Stimulated activated CD4-positive, alpha-beta T cell treated with anti-CD3 and anti-CD28 coated beads, Interleukin-15, amount 100 ng/mL, for 48 hours (primary cell): ENCODE results near the gene HDAC4.

Source experiments
- DNase-seq, 2 donors: peaks; one replicate each; pipeline ENCODE4 v3.0.0-alpha.2; 2020; ENCODE audit warnings: low read depth in 2 of 2

HDAC4 gene

DNA sequence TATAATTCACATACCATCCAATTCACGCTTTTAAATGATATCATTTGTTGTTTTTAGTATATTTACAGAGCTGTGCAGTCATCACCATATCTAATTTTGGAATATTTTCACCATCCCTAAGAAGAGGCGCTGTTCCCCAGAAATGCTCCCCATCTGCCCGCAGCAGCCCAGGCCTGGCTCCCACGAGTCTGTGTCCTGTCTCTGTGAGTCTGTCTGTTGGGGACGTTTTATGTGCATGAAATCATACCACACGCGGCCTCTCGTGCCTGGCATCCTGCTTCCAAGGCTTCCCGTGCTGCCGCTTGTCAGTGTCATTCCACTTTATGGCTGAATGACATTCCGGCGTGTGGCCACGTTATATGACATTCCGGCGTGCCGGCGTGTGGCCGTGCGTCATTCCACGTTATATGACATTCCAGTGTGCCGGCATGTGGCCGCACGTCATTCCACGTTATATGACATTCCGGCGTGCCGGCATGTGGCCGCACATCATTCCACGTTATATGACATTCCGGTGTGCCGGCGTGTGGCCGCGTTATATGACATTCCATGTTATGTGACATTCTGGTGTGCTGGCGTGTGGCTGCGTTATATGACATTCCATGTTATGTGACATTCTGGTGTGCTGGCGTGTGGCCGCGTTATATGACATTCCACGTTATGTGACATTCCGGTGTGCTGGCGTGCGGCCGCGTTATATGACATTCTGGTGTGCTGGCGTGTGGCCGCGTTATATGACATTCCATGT is 276.5 kb downstream of the HDAC4 start:
- no peak for DNase-seq

DNA sequence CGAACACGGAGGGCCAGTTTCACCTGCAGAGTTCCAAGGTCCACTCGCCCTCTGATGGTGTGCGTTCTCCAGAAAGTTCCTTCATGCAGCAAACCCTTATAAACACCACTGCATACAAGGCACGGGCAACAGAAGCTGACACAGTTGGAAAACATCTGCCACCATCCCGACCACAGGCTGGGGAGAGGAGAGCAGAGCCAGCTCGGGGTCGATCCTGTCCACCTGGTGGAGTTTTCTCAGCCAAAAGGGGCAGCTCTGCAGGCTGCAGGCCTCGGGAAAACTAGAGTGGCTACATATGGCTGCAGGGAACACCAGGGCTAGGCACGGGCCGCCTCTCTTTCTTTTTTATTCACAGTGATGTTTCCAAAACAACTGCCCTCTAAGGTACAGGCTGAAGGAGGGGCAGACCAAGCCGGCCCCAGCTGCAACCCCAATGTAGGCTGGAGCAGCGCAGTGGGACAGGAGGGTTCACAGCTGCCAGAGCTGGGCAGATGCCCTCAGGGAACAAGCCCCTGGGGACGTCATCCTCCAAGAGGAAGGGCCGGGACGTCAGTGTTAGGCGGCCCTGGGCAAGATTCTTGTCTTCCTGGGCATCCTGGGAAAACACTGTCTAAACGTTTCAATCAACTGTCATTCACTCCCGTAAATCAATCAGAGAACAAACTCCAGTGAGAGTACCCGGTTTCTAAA is 278.3 kb downstream of the HDAC4 start:
- DNase-seq = no peak

GRCh38 chr2:239121600-239122012 is 279.2 kb downstream of the HDAC4 start:
- no peak for DNase-seq

GRCh38 chr2:239120664-239121063 is 280.2 kb downstream of the HDAC4 start:
- DNase-seq = no peak

DNA sequence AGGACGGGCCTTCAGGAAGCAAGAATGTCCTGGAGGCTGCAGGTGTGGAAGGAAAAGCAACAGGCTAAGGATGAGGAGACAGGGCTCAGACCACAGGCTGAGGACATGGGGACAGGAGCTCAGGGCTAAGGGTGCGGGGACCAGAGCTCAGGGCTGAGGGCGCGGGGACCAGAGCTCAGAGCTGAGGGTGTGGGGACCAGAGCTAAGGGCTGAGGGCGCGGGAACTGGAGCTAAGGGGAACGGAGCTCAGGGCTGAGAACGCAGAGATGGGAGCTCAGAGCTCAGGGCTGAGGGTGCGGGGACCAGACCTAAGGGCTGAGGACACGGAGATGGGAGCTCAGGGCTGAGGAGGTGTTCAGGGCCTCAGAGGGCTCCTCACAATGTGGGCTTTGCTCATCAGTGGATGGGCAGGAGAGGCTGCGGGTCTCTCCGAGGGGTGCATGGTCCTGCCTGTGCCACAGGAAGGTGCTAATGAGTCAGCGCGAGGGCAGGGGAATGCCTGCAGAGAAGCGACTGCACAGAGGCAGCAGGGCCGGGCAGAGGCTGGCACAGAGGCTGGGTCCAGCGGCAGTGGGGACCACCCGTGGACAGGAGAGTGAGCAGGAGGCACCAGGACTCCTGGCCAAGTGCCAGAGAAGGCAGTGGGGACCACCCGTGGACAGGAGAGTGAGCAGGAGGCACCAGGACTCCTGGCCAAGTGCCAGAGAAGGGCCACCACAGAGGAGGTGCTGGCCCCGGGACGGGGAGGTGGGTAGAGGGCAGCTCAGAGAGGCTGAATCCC is 281.3 kb downstream of the HDAC4 start:
- DNase-seq = no peak

GRCh38 chr2:239118675-239119211 is 282.1 kb downstream of the HDAC4 start:
- no peak for DNase-seq

DNA sequence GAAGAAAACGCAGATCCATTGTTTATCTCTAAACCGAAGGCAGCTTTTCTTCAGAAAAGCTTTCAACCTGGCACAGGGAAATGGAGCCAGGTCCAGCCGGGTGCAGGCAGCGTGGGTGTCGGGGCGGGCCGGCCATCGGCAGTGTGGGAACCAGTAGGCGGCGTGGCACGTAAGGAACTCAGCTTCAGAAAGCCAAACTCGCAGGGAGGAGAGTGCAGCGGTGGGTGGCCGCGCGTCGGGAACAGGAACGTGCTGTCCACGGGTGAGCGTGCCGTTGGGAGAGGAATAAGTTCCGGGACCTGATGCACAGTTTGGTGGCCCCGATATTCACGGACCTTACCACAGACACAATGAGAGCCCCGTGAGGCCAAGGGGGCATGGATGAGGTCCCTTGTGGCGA is 282.6 kb downstream of the HDAC4 start:
- no peak for DNase-seq

DNA sequence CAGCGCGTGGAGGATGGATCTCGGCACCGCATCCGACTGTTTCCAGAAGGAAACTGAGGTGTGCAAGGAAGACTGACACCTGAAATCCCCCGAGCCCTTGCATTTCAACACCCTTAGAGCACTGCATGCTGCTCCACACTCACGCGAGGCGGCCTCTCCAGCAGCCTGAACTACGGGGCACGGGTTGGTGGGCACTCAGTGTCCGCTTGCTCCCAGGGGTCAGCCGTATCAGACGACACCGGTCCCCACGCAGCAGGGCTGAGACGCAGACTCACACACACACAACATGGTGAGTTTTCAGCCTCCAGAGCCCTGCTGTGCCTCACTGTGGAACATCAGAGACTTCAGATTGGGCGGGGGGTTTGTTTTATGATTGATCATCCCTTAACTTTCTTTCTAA is 283.0 kb downstream of the HDAC4 start:
- no peak for DNase-seq

- no peak for DNase-seq
These were observed 284.2 kb downstream of the HDAC4 start for GRCh38 chr2:239116456-239117246.

DNA sequence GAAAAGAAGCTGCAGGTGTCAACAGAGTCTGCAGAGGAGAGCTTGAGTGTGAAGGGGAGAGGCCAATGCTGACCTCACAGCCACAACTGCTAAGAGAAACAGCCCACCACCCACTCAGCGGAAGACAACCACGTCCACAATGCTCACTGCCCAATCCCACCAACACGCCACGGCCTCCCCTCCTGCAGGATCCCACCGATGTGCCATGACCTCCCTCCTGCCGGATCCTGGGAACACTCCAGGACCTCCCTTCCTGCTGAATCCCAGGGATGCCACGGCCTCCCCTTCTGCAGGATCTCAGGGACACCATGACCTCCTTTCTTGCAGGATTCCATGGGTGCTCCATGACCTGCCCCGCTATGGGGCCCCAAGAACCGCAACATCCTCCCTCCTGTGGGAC is 285.2 kb downstream of the HDAC4 start:
- no peak for DNase-seq

DNA sequence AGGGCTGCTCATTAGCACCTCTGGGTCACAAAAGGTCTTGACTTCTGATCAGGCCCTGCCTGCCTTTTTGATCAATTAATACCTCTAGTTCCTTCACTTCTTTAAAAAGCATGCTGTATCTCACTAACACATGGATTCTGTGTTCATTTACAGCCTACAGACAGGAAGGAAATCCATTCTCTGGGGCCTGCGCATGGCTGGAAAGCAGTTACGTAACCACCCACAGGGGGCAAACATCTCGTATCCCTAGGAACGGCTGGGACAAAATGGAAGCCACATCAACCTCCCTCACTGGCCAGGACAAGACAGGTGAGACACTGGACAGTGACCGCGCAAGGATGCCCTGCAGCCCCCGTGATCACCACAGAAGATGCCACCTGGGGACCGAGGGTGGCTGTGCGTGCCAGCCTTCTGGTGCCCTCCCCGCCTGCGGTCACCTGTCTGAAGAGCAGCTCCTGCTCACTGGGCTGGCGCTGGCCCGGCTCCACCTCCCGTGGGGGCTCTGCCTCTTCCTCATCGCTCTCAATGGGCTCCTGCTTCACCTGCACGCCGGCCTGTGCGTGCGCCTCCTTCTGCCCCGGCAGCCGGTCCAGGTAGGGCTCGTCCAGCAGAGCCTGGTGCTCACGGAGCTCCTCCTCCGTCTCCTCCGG is 286.1 kb downstream of the HDAC4 start:
- DNase-seq = no peak

DNA sequence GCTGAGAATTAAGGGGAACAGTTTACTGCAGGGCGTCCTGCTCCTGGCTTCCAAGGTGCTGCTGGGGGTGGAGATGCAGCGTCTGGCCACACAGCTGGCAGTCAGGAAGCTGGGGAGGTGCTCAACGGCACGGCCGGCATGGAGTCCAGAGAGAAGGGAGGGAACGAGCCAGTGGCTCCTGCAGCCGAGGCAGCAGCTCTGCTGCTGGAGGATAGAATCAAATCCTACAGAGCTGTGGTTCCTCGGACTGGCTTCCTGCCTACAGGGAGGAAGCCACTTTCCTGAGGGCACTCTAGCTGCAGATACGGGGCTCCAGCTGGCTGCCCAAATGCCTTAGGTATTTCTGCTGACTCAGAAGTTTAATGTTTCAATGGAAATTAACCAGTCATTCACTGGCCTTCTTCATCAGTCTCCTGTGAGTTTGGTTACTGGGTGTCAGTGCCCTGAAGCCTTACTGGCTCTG is 286.7 kb downstream of the HDAC4 start:
- no peak for DNase-seq

DNA sequence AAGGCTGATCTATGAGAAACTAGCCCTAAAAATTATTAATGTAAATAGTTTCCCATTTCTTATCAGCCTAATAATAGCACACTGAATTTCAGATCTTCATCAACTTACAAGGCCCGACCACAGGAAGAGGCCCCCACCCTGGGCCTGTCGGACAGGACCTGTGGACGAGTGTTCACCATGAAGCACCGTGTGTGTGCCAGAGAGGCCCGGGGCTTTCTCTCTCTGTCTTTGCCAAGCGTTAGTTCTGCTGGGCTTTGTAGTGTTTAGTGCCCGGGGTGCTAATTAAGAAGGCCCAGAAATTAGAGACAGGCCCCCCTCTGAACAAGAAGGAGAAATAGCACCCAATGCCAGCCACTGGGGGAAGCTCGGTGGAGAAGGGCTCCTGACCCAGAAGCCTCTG is 287.2 kb downstream of the HDAC4 start:
- no peak for DNase-seq

DNA sequence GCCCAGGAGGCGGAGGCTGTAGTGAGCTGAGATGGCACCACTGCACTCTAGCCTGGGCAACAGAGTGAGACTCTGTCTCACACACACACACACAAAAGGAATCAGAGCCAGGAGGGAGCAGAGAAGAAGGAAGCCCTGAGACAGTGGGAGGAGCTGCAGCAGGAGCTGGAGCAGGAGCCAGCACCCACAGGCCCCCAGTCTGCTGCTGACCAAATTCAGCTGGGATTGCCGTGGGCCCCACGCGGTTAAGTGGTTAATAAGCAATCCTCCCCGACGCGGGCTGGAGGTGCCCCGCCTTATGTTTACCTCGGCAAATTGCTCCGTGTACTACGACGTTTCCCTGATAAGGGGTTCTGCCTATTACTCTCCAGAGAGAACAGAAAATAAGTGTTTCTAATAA is 287.6 kb downstream of the HDAC4 start:
- no peak for DNase-seq

DNA sequence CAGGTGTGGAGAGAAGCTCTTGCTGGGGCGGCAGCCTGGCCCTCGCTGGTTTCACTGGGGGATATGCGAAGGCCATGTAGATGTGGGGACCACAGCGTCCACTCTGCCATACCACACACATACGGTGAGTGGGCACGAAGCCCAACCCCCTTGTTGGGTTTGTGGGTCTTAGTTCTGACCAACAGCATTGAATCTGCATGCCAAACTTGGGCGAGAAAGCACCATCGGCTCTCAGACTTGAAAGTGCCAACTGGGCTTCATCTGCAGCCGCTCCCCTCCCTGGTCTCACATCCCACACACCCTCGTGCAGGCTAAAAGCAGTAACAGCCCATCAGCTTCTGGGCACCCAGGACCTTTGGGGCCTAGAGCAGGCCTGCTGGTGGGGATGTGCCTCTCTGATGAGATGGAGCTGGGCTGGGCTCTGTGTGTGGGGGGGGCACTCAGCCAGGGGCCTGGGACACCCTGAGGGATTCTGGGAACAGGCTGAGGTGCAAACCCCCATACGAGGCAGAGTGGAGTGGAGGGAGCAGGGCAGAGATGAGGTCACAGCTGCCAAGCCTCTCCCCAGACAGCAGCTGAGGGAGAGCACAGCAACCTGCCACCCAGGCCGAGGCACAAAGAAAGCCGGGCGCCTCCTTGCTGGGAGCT is 288.6 kb downstream of the HDAC4 start:
- no peak for DNase-seq

DNA sequence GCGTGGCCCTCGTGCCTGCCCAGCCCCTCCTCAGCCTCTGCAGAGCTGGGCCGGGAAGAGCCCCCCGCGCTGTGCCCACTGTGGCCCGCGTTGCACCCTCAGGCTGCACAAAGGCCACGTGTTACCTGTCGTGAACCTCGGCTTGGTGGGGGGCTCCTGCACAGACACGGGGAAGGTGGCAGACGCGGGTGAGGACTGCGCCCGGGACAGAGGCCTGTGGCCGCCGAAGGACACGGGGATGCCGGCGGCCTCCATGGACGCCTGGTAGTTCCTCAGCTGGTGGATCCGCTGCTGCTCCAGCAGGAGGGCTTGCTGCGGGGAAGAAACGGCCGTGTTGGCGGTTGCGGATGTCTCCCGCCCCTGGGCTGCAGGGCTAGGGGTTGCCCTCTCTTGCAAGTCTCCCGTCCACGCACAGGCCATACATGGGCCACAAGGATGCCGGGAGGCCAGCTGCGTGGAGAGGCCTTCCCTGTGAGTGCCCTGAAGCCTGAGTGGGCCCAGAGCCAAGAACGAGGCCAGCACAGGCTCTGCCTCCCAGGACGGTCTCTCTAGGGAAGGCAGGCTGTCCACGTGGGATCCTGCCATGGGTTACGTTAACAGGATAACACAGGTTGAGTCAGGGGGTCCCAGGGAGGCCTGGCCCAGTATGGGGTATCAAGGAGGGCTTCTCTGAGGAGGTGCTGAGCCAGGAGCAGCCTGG is 289.3 kb downstream of the HDAC4 start:
- DNase-seq = no peak

DNA sequence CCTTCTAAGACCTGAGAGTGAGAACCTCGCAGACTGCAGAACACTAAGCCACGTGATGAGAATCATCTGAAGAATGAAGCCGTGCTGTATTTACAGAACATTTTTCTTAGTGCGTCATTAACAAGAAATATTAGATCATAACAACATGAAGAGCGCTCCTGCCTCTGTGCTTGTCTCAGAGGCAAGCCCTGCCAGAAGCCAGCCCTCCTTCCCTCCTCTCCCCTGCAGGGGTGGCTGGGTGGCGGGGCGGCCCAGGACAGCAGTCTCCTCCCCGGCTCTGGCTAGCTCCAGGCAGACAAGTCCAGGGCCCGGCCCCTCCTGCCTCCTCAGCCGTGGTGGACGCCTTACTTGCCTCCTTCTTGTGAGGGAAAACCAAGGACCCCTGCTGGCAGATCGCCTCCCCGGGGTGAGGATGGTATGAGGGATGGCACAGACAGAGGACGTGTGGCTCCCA is 290.2 kb downstream of the HDAC4 start:
- DNase-seq = no peak

- DNase-seq = no peak
These were observed 290.8 kb downstream of the HDAC4 start for GRCh38 chr2:239109928-239110545.
